Astrocyte (in vitro differentiated cells and primary cell): ENCODE measurements around the gene UPF3A. TPM values are rescaled to one million over a fixed set of nuclear protein-coding genes. Genes with fewer than 3 reads are reported as not detected.

Experiments used
- DNase-seq: peaks from one replicate; pipeline ENCODE4 v3.0.0-alpha.2; 2010; ENCODE audit warnings: low read depth
- FAIRE-seq: peaks from 2 replicates; lab custom pipeline; 2011; peaks lifted over from hg19 to GRCh38; lab: Jason Lieb, UNC
- H2AFZ ChIP-seq: 2 replicates; pipeline ENCODE4 v1.6.0; 2012; ENCODE audit warnings: low read depth, low read length, inconsistent platforms
- H3K27ac ChIP-seq: 2 replicates; pipeline ENCODE4 v1.5.1; 2011; ENCODE audit warnings: low read depth, low read length, inconsistent platforms
- H3K27me3 ChIP-seq: 2 replicates; pipeline ENCODE4 v1.6.0; 2011; ENCODE audit warnings: low read length, inconsistent platforms; ENCODE audit not compliant: insufficient read depth
- H3K36me3 ChIP-seq: 2 replicates; pipeline ENCODE4 v1.5.1; 2011; ENCODE audit warnings: low read length, inconsistent platforms; ENCODE audit not compliant: insufficient read depth
- H3K4me1 ChIP-seq: 2 replicates; pipeline ENCODE4 v1.5.1; 2011; ENCODE audit warnings: low read length, inconsistent platforms; ENCODE audit not compliant: insufficient read depth
- H3K4me2 ChIP-seq: 2 replicates; pipeline ENCODE4 v1.6.0; 2012; ENCODE audit warnings: low read length, inconsistent platforms
- H3K4me3 ChIP-seq: 2 replicates; pipeline ENCODE4 v1.5.1; 2011; ENCODE audit warnings: low read depth, mild to moderate bottlenecking, low read length, inconsistent platforms; ENCODE audit not compliant: insufficient read depth
- H3K79me2 ChIP-seq: 2 replicates; pipeline ENCODE4 v1.6.0; 2012; ENCODE audit warnings: mild to moderate bottlenecking, low read length, inconsistent platforms; ENCODE audit not compliant: insufficient read depth
- H3K9ac ChIP-seq: 2 replicates; pipeline ENCODE4 v1.6.0; 2012; ENCODE audit warnings: mild to moderate bottlenecking, low read length, inconsistent platforms
- H3K9me3 ChIP-seq: 2 replicates; pipeline ENCODE4 v1.5.1; 2012; ENCODE audit warnings: low read depth, mild to moderate bottlenecking, low read length, inconsistent platforms; ENCODE audit not compliant: insufficient read depth
- H4K20me1 ChIP-seq: 2 replicates; pipeline ENCODE4 v1.6.0; 2012; ENCODE audit warnings: low read length, inconsistent platforms; ENCODE audit not compliant: insufficient read depth
- H3K27ac Mint-ChIP-seq: one replicate; pipeline ENCODE4 v1.8.0; 2021; ENCODE audit warnings: mild to moderate bottlenecking, mixed read lengths; ENCODE audit not compliant: unreplicated experiment
- H3K27me3 Mint-ChIP-seq: one replicate; pipeline ENCODE4 v1.8.0; 2021; ENCODE audit warnings: low read depth, mixed read lengths; ENCODE audit not compliant: unreplicated experiment
- H3K36me3 Mint-ChIP-seq: one replicate; pipeline ENCODE4 v1.8.0; 2021; ENCODE audit warnings: low read depth, mixed read lengths; ENCODE audit not compliant: unreplicated experiment
- H3K4me1 Mint-ChIP-seq: one replicate; pipeline ENCODE4 v1.8.0; 2021; ENCODE audit warnings: low read depth, mixed read lengths; ENCODE audit not compliant: unreplicated experiment
- H3K4me3 Mint-ChIP-seq: one replicate; pipeline ENCODE4 v1.8.0; 2021; ENCODE audit warnings: mild to moderate bottlenecking, moderate library complexity, mixed read lengths; ENCODE audit not compliant: unreplicated experiment
- H3K9me3 Mint-ChIP-seq: one replicate; pipeline ENCODE4 v1.8.0; 2021; ENCODE audit warnings: mild to moderate bottlenecking, mixed read lengths; ENCODE audit not compliant: unreplicated experiment
- CTCF ChIP-seq: IDR thresholded peaks from 2 replicates; pipeline ENCODE4 v1.5.1; 2011; ENCODE audit warnings: low read depth, mild to moderate bottlenecking, inconsistent platforms, low read length, moderate library complexity; ENCODE audit not compliant: insufficient read depth
- EZH2 ChIP-seq: IDR thresholded peaks from 2 replicates; pipeline ENCODE4 v1.6.1; 2012; ENCODE audit warnings: mild to moderate bottlenecking, low read length, inconsistent platforms; ENCODE audit not compliant: insufficient read depth
- total RNA-seq: library from RNA; stranded (reverse); gene quantifications from 2 replicates; pipeline ENCODE4 v1.2.1, GENCODE V29; 2021

UPF3A gene
- total RNA-seq, 1 donor from 2014 or later = 44.8 TPM

DNA sequence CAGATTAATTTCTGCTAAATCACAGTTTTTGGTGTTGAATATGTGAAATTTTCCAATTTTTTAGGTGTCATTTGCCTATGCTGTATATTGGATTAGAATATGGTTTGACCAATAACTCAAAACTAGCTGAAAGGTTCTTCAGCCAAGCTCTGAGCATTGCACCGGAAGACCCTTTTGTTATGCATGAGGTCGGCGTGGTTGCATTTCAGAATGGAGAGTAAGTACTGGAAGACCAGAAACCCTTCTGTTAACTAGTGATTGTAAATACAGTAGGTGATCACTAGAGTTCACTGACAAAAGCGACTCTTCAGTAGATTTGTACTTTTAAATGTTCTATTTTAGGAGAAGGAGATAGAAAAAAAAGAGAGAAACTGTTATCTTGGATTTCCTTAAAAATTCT lies 24.4 kb upstream of the UPF3A start:
- H3K4me1 Mint-ChIP-seq = peaks cover 8% of the 10 kb centered on the region
- no peak overlapping the region for H3K4me3 ChIP-seq
- H3K27ac ChIP-seq = no peak overlapping the region
- DNase-seq = no peak
- H3K4me3 Mint-ChIP-seq = no peak overlapping the region
- H3K27ac Mint-ChIP-seq = no peak overlapping the region
- peaks cover 25% of the 10 kb centered on the region for H3K36me3 Mint-ChIP-seq
- no peaks in the 10 kb centered on the region for H4K20me1 ChIP-seq
- H3K4me2 ChIP-seq = no peak overlapping the region
- peaks cover 65% of the 10 kb centered on the region for H3K36me3 ChIP-seq
- no peaks in the 10 kb centered on the region for H3K27me3 Mint-ChIP-seq
- no peaks in the 10 kb centered on the region for H3K9me3 Mint-ChIP-seq
- no peak for FAIRE-seq
- peaks cover 3% of the 10 kb centered on the region for H3K4me1 ChIP-seq
- no peaks in the 10 kb centered on the region for H3K79me2 ChIP-seq
- TF ChIP-seq EZH2 (no peak), CTCF (no peak)
- H2AFZ ChIP-seq = no peak overlapping the region
- no peaks in the 10 kb centered on the region for H3K27me3 ChIP-seq
- no peak overlapping the region for H3K9ac ChIP-seq
- no peaks in the 10 kb centered on the region for H3K9me3 ChIP-seq

DNA sequence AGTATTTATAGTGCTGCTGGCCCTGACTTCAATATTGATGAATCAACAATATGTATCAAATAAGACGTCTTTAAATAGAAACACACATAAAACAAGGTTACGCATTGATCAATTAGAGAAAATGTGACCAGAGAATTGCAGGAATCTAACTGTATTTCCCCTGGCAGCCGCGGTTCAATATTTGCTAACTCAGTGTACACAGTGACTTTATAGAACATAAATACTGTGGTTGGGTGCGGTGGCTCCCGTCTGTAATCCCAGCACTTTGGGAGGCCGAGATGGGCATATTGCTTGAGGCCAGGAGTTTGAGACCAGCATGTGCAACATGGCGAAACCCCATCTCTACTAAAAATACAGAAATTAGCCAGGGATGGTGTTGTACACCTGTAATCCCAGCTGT lies 22.8 kb upstream of the UPF3A start:
- Mint-ChIP-seq H3K27ac (no peak overlapping the region), H3K4me3 (no peak overlapping the region), H3K4me1 (peaks cover 18% of the 10 kb centered on the region), H3K27me3 (no peaks in the 10 kb centered on the region), H3K9me3 (no peaks in the 10 kb centered on the region), H3K36me3 (peaks cover 25% of the 10 kb centered on the region)
- DNase-seq (no peak), FAIRE-seq (no peak)
- peaks cover 5% of the 10 kb centered on the region for H3K4me1 ChIP-seq
- no peaks in the 10 kb centered on the region for H3K9me3 ChIP-seq
- H3K9ac ChIP-seq = no peak overlapping the region
- H3K36me3 ChIP-seq = peaks cover 63% of the 10 kb centered on the region
- no peaks in the 10 kb centered on the region for H3K27me3 ChIP-seq
- no peaks in the 10 kb centered on the region for H3K79me2 ChIP-seq
- no peaks in the 10 kb centered on the region for H4K20me1 ChIP-seq
- H2AFZ ChIP-seq = no peak overlapping the region
- TF ChIP-seq EZH2 = no peak
- TF ChIP-seq CTCF = no peak
- H3K27ac ChIP-seq = no peak overlapping the region
- H3K4me2 ChIP-seq = no peak overlapping the region
- no peak overlapping the region for H3K4me3 ChIP-seq

DNA sequence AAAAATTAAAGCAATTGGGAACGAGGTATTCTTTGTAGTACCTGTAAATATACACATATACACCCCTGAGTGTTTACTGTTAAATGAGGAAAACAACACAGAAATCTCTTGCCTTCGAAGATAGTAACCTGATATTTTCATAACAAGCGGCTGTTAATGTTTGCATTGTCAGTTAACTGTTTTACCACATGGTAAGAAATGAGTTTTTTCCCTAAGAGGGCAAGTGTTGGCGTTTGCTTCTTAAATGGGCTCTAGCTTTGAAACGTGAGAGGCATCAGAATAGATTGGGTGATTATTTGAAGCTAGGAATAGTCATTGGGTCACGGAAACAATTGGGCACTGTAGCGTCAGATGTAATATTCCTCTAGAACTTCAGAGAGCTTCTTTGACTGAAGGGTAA lies 22.0 kb upstream of the UPF3A start:
- no peak overlapping the region for H3K9ac ChIP-seq
- H3K9me3 Mint-ChIP-seq = no peaks in the 10 kb centered on the region
- no peaks in the 10 kb centered on the region for H3K27me3 Mint-ChIP-seq
- no peak overlapping the region for H3K4me2 ChIP-seq
- H3K4me1 ChIP-seq = peaks cover 10% of the 10 kb centered on the region
- no peak overlapping the region for H2AFZ ChIP-seq
- H3K27ac Mint-ChIP-seq = no peak overlapping the region
- peaks cover 23% of the 10 kb centered on the region for H3K4me1 Mint-ChIP-seq
- no peak overlapping the region for H3K4me3 ChIP-seq
- no peaks in the 10 kb centered on the region for H3K27me3 ChIP-seq
- H3K79me2 ChIP-seq = no peaks in the 10 kb centered on the region
- no peak for DNase-seq
- H4K20me1 ChIP-seq = no peaks in the 10 kb centered on the region
- H3K27ac ChIP-seq = no peak overlapping the region
- H3K36me3 ChIP-seq = peaks cover 65% of the 10 kb centered on the region
- TF ChIP-seq EZH2 (no peak), CTCF (no peak)
- H3K4me3 Mint-ChIP-seq = no peak overlapping the region
- H3K9me3 ChIP-seq = no peaks in the 10 kb centered on the region
- FAIRE-seq = no peak
- peaks cover 26% of the 10 kb centered on the region for H3K36me3 Mint-ChIP-seq
